Upper lobe of right lung (tissue), 1 donor: ENCODE data around the gene CHCHD10. TPM values are rescaled to one million over a fixed set of nuclear protein-coding genes. Genes with fewer than 3 reads are reported as not detected.

Experiments used
- ATAC-seq: fragments of 200-7000 bp; cut with Tn5 transposase; one replicate; pipeline ENCODE4 v1.9.1; 2020; ENCODE audit warnings: mild to moderate bottlenecking, moderate library complexity
- DNase-seq: peaks from one replicate; pipeline ENCODE4 v3.0.0-alpha.2; 2020
- H3K27ac ChIP-seq: fragments of 200-600 bp; one replicate; pipeline ENCODE4 v1.8.0; 2022
- H3K27me3 ChIP-seq: fragments of 200-600 bp; one replicate; pipeline ENCODE4 v1.8.0; 2022; ENCODE audit warnings: mild to moderate bottlenecking
- H3K36me3 ChIP-seq: fragments of 200-600 bp; one replicate; pipeline ENCODE4 v1.8.0; 2022
- H3K4me1 ChIP-seq: fragments of 200-600 bp; one replicate; pipeline ENCODE4 v1.8.0; 2022
- H3K4me3 ChIP-seq: fragments of 200-600 bp; one replicate; pipeline ENCODE4 v1.8.0; 2022; ENCODE audit warnings: mild to moderate bottlenecking
- H3K9me3 ChIP-seq: fragments of 200-600 bp; one replicate; pipeline ENCODE4 v1.8.0; 2022
- CTCF ChIP-seq: fragments of 200-600 bp; IDR thresholded peaks from one replicate; pipeline ENCODE4 v1.8.0; 2022; ENCODE audit warnings: antibody characterized with exemption
- intact Hi-C: fragments of 100-400 bp; cut with DNase I; formaldehyde crosslinking; loops from one replicate; pipeline ENCODE4 v1.11.0; 2022
- total RNA-seq: library from RNA; stranded (reverse); fragmentation: NEBNext Ultra II Directional; extraction: Animal tissue kit (Norgen Biotek cat#: 25700); gene quantifications from one replicate; pipeline ENCODE4 v1.2.1, GENCODE V29; 2021
- donor health status: DM: no; HTN: yes; CAD: no; lungs with severe emphysema.

The CHCHD10 gene
- total RNA-seq, 1 donor from 2014 or later, result 102 TPM

- intact Hi-C loops, result no loop called here
- H3K36me3 ChIP-seq, result no peaks in the 10 kb centered on the region
- DNase-seq, result no peak
- H3K4me1 ChIP-seq, result no peaks in the 10 kb centered on the region
- no peak for TF ChIP-seq CTCF
- no peaks in the 10 kb centered on the region for H3K9me3 ChIP-seq
- H3K4me3 ChIP-seq, result no peak overlapping the region
- no peak for ATAC-seq
- no peak overlapping the region for H3K27ac ChIP-seq
- peaks cover 3% of the 10 kb centered on the region for H3K27me3 ChIP-seq
Observed at GRCh38 chr22:23722160-23722559, 45.6 kb downstream of the CHCHD10 start.

GRCh38 chr22:23720855-23721254 is 46.9 kb downstream of the CHCHD10 start:
- intact Hi-C loops, result no loop called here
- H3K4me1 ChIP-seq, result peaks cover 7% of the 10 kb centered on the region
- no peak overlapping the region for H3K27ac ChIP-seq
- no peaks in the 10 kb centered on the region for H3K36me3 ChIP-seq
- no peaks in the 10 kb centered on the region for H3K27me3 ChIP-seq
- DNase-seq, result no peak
- no peak for ATAC-seq
- no peak overlapping the region for H3K4me3 ChIP-seq
- no peak for TF ChIP-seq CTCF
- H3K9me3 ChIP-seq, result no peaks in the 10 kb centered on the region

GRCh38 chr22:23718371-23719165 is 49.2 kb downstream of the CHCHD10 start:
- Histone ChIP-seq H3K9me3 (no peaks in the 10 kb centered on the region), H3K27ac (no peak overlapping the region), H3K27me3 (no peaks in the 10 kb centered on the region), H3K36me3 (peaks cover 4% of the 10 kb centered on the region), H3K4me3 (no peak overlapping the region), H3K4me1 (peaks cover 12% of the 10 kb centered on the region)
- TF ChIP-seq CTCF, result no peak
- ATAC-seq, result no peak
- no peak for DNase-seq
- intact Hi-C loops, result no loop called here

- Histone ChIP-seq H3K36me3 (peaks cover 17% of the 10 kb centered on the region), H3K4me1 (peaks cover 12% of the 10 kb centered on the region), H3K9me3 (no peaks in the 10 kb centered on the region), H3K27ac (peak overlapping the region; percentile 85), H3K27me3 (no peaks in the 10 kb centered on the region), H3K4me3 (peak overlapping the region; percentile 98)
- intact Hi-C loops, result no loop called here
- no peak for TF ChIP-seq CTCF
- peak; percentile 97 for ATAC-seq
- peak; percentile 92 for DNase-seq
Observed at GRCh38 chr22:23716811-23717801, 50.7 kb downstream of the CHCHD10 start.

Other genes starting within 250 kb of the CHCHD10 start
- not detected for gene IGLL1, start 187.7 kb downstream of the CHCHD10 start, total RNA-seq
- 0.96 TPM for gene DRICH1, start 135.7 kb downstream of the CHCHD10 start, total RNA-seq
- gene RGL4, start 77.0 kb downstream of the CHCHD10 start, total RNA-seq, result 1.2 TPM
- gene ZNF70, start 16.9 kb downstream of the CHCHD10 start, total RNA-seq, result 6.1 TPM
- gene VPREB3, start 13.5 kb downstream of the CHCHD10 start, total RNA-seq, result not detected
- not detected for gene C22orf15, start 5.0 kb downstream of the CHCHD10 start, total RNA-seq
- 1.9 TPM for gene MMP11, start 4.9 kb upstream of the CHCHD10 start, total RNA-seq
- 59.6 TPM for gene SMARCB1, start 19.0 kb upstream of the CHCHD10 start, total RNA-seq
- gene DERL3, start 71.0 kb upstream of the CHCHD10 start, total RNA-seq, result 3.8 TPM
- 13.2 TPM for gene SLC2A11, start 89.9 kb upstream of the CHCHD10 start, total RNA-seq
- 236 TPM for gene MIF, start 126.4 kb upstream of the CHCHD10 start, total RNA-seq
- gene GSTT2B, start 193.2 kb upstream of the CHCHD10 start, total RNA-seq, result 9.8 TPM
- gene DDTL, start 198.9 kb upstream of the CHCHD10 start, total RNA-seq, result 2.5 TPM
- gene DDT, start 206.5 kb upstream of the CHCHD10 start, total RNA-seq, result 88.7 TPM
- gene GSTT2, start 212.2 kb upstream of the CHCHD10 start, total RNA-seq, result 1.1 TPM
- not detected for gene GSTT4, start 237.5 kb upstream of the CHCHD10 start, total RNA-seq
- gene CABIN1, start 243.3 kb upstream of the CHCHD10 start, total RNA-seq, result 92.0 TPM